ENCODE results near the gene VKORC1.
A peak's percentile ranks its signal among the peaks of the same experiment; 100 is the strongest.
"Not testable (repeated sequence)": the region's sequence is repeated elsewhere in the genome, so short reads cannot be mapped to it uniquely, and the experiment has no call there.

Gene VKORC1

GRCh38 chr16:31106509-31107464, 12.2 kb upstream of the VKORC1 start:
- DNase-seq: no peak

- DNase-seq: peak; percentile 88
Observed at GRCh38 chr16:31105677-31106213, 11.1 kb upstream of the VKORC1 start.

- not testable (repeated sequence) for DNase-seq
Observed at GRCh38 chr16:31100876-31101641, 6.5 kb upstream of the VKORC1 start.

GRCh38 chr16:31099860-31100638, 5.5 kb upstream of the VKORC1 start:
- DNase-seq: no peak

- no peak for DNase-seq
Observed at GRCh38 chr16:31094088-31094423, 541 bp downstream of the VKORC1 start.

- DNase-seq: peak; percentile 18
Observed at GRCh38 chr16:31093132-31093703, 1.4 kb downstream of the VKORC1 start.

GRCh38 chr16:31092330-31092729, 2.3 kb downstream of the VKORC1 start:
- DNase-seq: no peak

GRCh38 chr16:31090540-31090939, 4.1 kb downstream of the VKORC1 start:
- DNase-seq: no peak

GRCh38 chr16:31089199-31089598, 5.4 kb downstream of the VKORC1 start:
- no peak for DNase-seq

- no peak for DNase-seq
Observed at GRCh38 chr16:31088459-31089183, 6.0 kb downstream of the VKORC1 start, which contains the start of gene PRSS53. PRSS53 (minus strand) TSS chr16:31088943; CDS start chr16:31088809, 134 bp downstream.

GRCh38 chr16:31087971-31088370, 6.6 kb downstream of the VKORC1 start:
- DNase-seq: no peak

GRCh38 chr16:31087481-31087880, 7.1 kb downstream of the VKORC1 start:
- DNase-seq: no peak

- no peak for DNase-seq
Observed at GRCh38 chr16:31086629-31086906, 8.0 kb downstream of the VKORC1 start.

- no peak for DNase-seq
Observed at GRCh38 chr16:31085873-31086628, 8.5 kb downstream of the VKORC1 start.

- no peak for DNase-seq
Observed at GRCh38 chr16:31085411-31085810, 9.2 kb downstream of the VKORC1 start.

- no peak for DNase-seq
Observed at GRCh38 chr16:31084584-31085302, 9.9 kb downstream of the VKORC1 start.

- no peak for DNase-seq
Observed at GRCh38 chr16:31083981-31084380, 10.6 kb downstream of the VKORC1 start.

- no peak for DNase-seq
Observed at GRCh38 chr16:31083556-31083955, 11.0 kb downstream of the VKORC1 start.

- no peak for DNase-seq
Observed at GRCh38 chr16:31083081-31083480, 11.5 kb downstream of the VKORC1 start.

- DNase-seq: no peak
Observed at GRCh38 chr16:31082368-31083045, 12.1 kb downstream of the VKORC1 start.
